Activated T-helper 2 cell treated with anti-CD3 and anti-CD28 coated beads, Interferon-gamma antibody, Interleukin-2, Interleukin-4, amounts not matched to agents 10 μg/mL and 5 μg/mL and 100 μg/mL, durations not matched to agents 14 hours and 24 hours and 36 hours (primary cell): ENCODE data around the gene FAM20B. TPM values are rescaled to one million over a fixed set of nuclear protein-coding genes. Genes with fewer than 3 reads are reported as not detected.

Source experiments
- DNase-seq: peaks from one replicate; pipeline ENCODE4 v3.0.0; 2021; ENCODE audit warnings: low spot score
- H3K27ac Mint-ChIP-seq: one replicate; pipeline ENCODE4 v1.8.0; 2021; ENCODE audit warnings: mixed read lengths
- H3K27me3 Mint-ChIP-seq: one replicate; pipeline ENCODE4 v1.8.0; 2021; ENCODE audit warnings: low read depth, mixed read lengths
- H3K36me3 Mint-ChIP-seq: one replicate; pipeline ENCODE4 v1.8.0; 2021; ENCODE audit warnings: low read depth, mixed read lengths
- H3K4me1 Mint-ChIP-seq: one replicate; pipeline ENCODE4 v1.8.0; 2021; ENCODE audit warnings: low read depth, mixed read lengths
- H3K4me3 Mint-ChIP-seq: one replicate; pipeline ENCODE4 v1.8.0; 2021; ENCODE audit warnings: low read depth, mild to moderate bottlenecking, moderate library complexity, mixed read lengths
- H3K9me3 Mint-ChIP-seq: one replicate; pipeline ENCODE4 v1.8.0; 2021; ENCODE audit warnings: mixed read lengths
- intact Hi-C: fragments of 100-400 bp; cut with micrococcal nuclease; formaldehyde crosslinking; loops from one replicate; pipeline ENCODE4 v1.15.1; 2023
- total RNA-seq: library from RNA; stranded (reverse); gene quantifications from 2 replicates; pipeline ENCODE4 v1.2.3, GENCODE V29; 2022

FAM20B gene
- total RNA-seq, 1 donor from 2014 or later = 38.1 TPM

DNA sequence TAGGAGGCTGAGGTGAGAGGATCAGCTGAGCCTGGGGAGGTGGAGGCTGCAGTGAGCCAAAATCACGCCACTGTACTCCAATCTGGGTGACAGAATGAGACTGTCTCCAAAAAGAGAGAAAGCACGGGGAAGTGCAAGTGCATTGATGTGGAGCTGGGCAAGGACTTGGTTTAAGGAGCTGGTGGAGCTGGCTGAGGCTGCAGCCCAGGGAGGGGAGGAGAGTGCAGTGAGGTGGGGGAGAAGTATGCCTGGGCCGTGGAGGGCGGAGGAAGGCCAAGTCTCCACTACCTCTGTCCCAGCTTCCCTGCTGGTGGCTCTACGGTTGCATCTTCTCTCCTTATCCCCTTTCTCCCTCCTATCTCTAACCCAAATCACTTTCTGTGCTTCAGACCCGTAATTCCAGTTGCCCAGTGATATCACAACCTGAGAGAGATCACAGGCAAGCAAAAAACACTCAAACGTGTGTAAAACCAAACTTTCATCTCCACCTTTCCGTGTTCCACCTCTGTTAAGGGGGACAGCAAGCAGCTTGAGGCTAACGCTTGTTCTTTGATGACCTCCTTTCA, 67.3 kb downstream of the FAM20B start:
- H3K4me3 Mint-ChIP-seq = no peak overlapping the region
- no peaks in the 10 kb centered on the region for H3K9me3 Mint-ChIP-seq
- H3K27ac Mint-ChIP-seq = no peak overlapping the region
- H3K4me1 Mint-ChIP-seq = no peaks in the 10 kb centered on the region
- peaks cover 53% of the 10 kb centered on the region for H3K36me3 Mint-ChIP-seq
- intact Hi-C loops = no loop called here
- H3K27me3 Mint-ChIP-seq = no peaks in the 10 kb centered on the region
- DNase-seq = no peak

DNA sequence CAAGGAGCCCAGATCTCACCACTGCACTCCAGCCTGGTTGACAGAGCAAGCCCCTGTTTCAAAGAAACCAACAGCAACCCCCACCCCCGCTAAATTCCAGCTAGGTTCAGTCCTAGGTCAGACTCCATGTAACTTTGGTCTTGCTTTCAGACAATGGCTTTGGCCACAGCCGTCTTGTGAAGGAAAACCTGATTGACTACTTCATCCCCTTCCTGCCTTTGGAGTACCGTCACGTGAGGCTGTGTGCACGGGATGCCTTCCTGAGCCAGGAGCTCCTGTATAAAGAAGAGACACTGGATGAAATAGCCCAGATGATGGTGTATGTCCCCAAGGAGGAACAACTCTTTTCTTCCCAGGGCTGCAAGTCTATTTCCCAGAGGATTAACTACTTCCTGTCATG, 69.1 kb downstream of the FAM20B start:
- H3K9me3 Mint-ChIP-seq = no peaks in the 10 kb centered on the region
- H3K36me3 Mint-ChIP-seq = peaks cover 42% of the 10 kb centered on the region
- no peaks in the 10 kb centered on the region for H3K4me1 Mint-ChIP-seq
- no peaks in the 10 kb centered on the region for H3K27me3 Mint-ChIP-seq
- intact Hi-C loops = no loop called here
- no peak for DNase-seq
- no peak overlapping the region for H3K4me3 Mint-ChIP-seq
- H3K27ac Mint-ChIP-seq = no peak overlapping the region

DNA sequence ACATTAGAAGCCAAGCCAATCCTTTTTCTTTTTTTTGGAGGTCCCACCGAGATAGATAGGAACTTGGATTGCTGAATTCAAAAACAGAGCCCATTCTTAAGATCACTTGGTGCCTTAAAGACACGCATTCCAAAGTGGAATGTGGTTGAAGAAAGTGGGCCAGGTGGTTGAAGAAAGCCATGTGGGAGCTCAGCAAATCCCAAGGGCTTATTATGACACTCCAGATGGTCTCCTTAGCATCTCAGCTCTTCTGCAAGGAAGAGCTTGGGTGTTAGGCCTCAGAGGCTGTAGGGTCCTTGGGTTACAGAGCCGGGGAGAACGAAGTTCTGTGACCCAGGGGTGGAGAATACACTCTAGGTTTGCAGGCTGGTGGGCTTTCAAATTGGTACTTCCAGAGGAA, 69.7 kb downstream of the FAM20B start:
- Mint-ChIP-seq H3K27ac (no peak overlapping the region), H3K9me3 (no peaks in the 10 kb centered on the region), H3K4me3 (no peak overlapping the region), H3K4me1 (no peaks in the 10 kb centered on the region), H3K36me3 (peaks cover 39% of the 10 kb centered on the region), H3K27me3 (no peaks in the 10 kb centered on the region)
- no peak for DNase-seq
- intact Hi-C loops = no loop called here

DNA sequence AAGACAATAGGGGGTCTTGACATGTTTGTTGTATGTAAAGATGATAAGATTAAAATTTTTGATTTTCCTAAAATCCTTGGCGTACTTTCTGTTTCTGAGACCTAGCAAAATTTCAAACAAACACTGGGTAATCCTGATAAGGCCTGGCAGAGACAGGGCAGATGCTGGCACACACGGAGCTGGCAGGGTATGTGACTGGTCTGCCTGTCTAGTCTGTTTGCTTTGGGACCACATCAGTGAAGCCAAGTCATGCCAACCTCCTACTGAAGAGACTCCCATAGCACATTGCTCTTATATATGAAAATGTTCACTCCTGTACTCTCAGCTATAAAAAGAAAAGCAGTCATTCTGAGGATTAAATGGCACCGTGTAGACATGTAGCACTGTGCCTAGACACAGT, 70.2 kb downstream of the FAM20B start:
- intact Hi-C loops = no loop called here
- no peaks in the 10 kb centered on the region for H3K4me1 Mint-ChIP-seq
- no peak overlapping the region for H3K4me3 Mint-ChIP-seq
- H3K27me3 Mint-ChIP-seq = no peaks in the 10 kb centered on the region
- DNase-seq = no peak
- peaks cover 37% of the 10 kb centered on the region for H3K36me3 Mint-ChIP-seq
- H3K27ac Mint-ChIP-seq = no peak overlapping the region
- no peaks in the 10 kb centered on the region for H3K9me3 Mint-ChIP-seq

DNA sequence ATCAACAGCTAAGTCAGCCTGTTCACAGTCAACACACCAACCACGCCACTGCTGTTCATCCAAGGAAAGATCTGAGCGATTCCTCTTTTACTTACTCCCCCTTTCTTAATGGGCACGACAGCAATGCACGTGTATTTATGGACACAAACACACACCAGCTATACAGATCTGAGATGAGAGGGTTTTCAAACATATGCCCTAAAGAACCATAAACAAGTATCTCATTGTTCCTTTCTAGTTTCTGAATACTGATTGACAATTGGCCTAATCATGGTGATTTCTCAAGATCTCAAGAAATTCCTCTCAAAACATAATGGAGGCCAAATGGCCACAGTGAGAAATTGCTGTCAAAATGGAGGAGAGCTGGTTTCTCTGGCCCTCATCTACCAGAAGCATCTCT, 74.2 kb downstream of the FAM20B start:
- H3K4me1 Mint-ChIP-seq = no peaks in the 10 kb centered on the region
- no peak overlapping the region for H3K27ac Mint-ChIP-seq
- H3K4me3 Mint-ChIP-seq = no peak overlapping the region
- no peak for DNase-seq
- no peaks in the 10 kb centered on the region for H3K9me3 Mint-ChIP-seq
- intact Hi-C loops = no loop called here
- no peaks in the 10 kb centered on the region for H3K27me3 Mint-ChIP-seq
- H3K36me3 Mint-ChIP-seq = peaks cover 14% of the 10 kb centered on the region

DNA sequence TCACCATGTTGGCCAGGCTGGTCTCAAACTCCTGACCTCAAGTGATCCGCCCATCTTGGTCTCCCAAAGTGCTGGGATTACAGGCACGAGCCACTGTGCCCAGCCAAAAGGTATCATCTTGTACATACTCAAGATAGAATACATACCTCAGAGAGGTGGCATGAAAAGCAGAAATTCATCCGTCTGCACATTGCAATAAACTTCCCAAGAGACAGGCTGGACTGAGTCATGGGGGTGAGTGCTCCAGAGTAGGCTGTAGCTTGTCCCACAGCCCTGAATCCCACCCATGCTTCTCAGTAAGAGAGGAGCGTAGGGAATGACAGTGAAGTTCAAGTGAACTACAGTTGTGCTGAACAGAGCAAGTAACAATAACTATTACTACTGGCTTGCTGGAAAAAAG, 75.9 kb downstream of the FAM20B start:
- no peaks in the 10 kb centered on the region for H3K9me3 Mint-ChIP-seq
- H3K27me3 Mint-ChIP-seq = no peaks in the 10 kb centered on the region
- no peak overlapping the region for H3K27ac Mint-ChIP-seq
- no peaks in the 10 kb centered on the region for H3K4me1 Mint-ChIP-seq
- intact Hi-C loops = no loop called here
- H3K36me3 Mint-ChIP-seq = peaks cover 5% of the 10 kb centered on the region
- no peak overlapping the region for H3K4me3 Mint-ChIP-seq
- DNase-seq = no peak

DNA sequence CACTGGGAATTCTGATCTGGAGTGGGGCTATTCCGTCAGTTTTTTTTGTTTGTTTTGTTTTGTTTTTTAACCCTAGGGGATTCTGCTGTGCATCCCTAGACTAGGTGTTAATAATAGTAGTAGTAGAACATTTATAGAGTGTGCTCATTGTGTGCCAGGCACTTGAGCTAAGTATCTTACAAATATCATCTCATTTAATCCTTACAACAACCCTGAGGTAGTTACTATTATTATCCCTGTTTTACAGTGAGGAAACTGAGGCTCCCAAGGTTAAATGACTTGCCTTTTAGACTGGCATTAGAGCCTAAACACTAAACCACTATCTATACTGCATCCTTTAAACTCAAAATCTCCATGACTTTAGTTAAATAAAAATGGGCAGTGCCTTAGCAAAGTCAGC, 78.3 kb downstream of the FAM20B start:
- H3K36me3 Mint-ChIP-seq = peaks cover 6% of the 10 kb centered on the region
- no peak overlapping the region for H3K27ac Mint-ChIP-seq
- intact Hi-C loops = no loop called here
- H3K9me3 Mint-ChIP-seq = no peaks in the 10 kb centered on the region
- no peak for DNase-seq
- no peaks in the 10 kb centered on the region for H3K27me3 Mint-ChIP-seq
- H3K4me1 Mint-ChIP-seq = no peaks in the 10 kb centered on the region
- no peak overlapping the region for H3K4me3 Mint-ChIP-seq

DNA sequence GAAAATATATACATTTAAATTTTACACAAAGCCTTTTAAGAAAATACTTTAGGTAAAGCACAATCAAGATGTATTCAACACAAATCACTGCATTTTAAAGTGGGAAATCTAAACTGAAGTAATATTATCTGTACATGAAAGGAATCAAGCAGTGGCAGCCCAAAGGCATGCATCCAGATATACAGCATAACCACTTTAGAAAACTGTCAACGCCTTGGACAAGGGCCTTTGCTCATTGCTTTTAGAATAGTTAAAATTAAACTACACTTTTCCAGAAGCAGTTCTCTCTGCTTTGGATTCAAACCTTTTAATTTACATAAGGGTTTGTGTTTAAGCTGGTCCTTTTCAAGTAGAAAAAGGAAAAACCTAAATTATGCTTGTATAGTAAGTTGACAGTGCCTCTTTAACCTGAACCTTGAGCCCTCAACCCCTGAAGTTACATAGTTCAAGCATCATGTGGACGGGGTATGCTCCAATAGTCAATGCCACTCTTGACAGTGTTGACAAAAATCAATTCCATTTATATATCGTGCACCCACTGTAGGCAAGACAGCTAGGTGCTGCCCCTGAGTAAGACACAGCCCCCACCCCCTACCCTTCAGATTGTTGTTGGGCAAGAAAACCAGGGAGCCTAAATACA, 79.0 kb downstream of the FAM20B start:
- no peak for DNase-seq
- H3K4me1 Mint-ChIP-seq = no peaks in the 10 kb centered on the region
- H3K27me3 Mint-ChIP-seq = no peaks in the 10 kb centered on the region
- no peaks in the 10 kb centered on the region for H3K9me3 Mint-ChIP-seq
- intact Hi-C loops = no loop called here
- peaks cover 10% of the 10 kb centered on the region for H3K36me3 Mint-ChIP-seq
- H3K27ac Mint-ChIP-seq = no peak overlapping the region
- no peak overlapping the region for H3K4me3 Mint-ChIP-seq

DNA sequence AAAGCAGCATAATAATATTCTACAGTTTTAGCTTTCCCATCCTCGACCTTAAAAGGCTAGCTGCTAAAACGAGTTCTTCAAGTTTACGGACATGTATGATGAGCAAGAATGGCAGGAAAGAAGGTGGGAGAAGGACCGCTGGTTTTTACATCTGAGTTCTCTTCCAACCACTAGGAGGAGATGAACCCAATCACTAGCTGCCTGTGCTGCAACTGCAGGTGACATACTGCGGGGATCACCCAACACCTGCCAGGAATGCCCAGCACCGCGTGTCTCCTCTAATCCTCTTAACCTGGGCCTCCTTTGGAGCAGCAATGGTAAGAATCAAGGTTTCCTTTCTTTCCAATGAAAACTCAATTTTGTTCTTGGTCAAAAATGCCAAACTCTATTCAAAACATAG, 79.7 kb downstream of the FAM20B start:
- no peak for DNase-seq
- H3K4me1 Mint-ChIP-seq = no peaks in the 10 kb centered on the region
- H3K36me3 Mint-ChIP-seq = peaks cover 10% of the 10 kb centered on the region
- no peaks in the 10 kb centered on the region for H3K27me3 Mint-ChIP-seq
- no peak overlapping the region for H3K4me3 Mint-ChIP-seq
- no peaks in the 10 kb centered on the region for H3K9me3 Mint-ChIP-seq
- no peak overlapping the region for H3K27ac Mint-ChIP-seq
- intact Hi-C loops = no loop called here

DNA sequence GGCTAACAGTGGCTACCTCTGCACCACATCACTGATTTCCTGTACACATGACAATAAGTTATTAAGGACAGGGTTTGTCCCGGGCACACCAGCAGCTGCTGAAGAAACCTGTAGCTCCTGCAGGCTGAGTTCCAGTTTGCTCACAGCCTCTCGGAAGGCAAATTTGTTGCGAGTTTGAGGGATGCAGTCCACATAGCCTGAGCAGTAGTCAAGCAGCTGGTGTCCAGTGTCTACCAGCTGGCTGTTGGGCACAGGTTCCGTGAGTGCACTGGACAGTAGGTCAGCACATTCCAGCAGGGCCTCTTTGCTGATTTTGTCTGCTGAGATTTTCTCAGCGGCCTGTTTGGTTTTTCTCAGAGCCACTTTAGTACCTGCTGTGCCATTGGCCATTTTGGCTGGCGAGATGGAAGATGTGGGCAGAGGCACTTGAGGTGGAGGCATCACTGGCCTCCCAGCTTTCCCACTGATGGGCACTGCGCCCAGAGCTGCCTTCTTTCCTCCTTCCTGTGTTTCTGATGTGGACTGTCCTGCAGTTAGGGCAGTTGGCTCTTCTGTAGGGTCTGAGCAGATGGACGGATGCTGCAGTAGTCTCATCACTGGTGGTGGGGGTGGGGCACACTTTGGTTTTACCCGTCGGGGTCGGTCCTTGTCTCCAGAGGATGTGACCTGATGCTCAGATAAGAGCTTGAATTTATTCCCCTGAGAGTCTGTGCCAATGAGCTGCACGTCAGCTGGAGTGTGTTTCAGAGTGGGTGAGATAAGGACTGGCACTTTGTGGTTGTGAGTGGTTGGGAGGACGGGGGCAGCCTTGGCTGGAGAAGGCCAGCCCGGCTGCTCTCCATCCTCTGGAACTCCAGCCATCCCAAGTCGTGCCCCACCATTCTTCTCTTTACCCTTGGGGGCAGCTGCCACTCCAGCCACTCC, 82.3 kb downstream of the FAM20B start:
- H3K27me3 Mint-ChIP-seq = no peaks in the 10 kb centered on the region
- DNase-seq = no peak
- no peaks in the 10 kb centered on the region for H3K9me3 Mint-ChIP-seq
- H3K4me3 Mint-ChIP-seq = no peak overlapping the region
- no peak overlapping the region for H3K27ac Mint-ChIP-seq
- H3K36me3 Mint-ChIP-seq = peaks cover 10% of the 10 kb centered on the region
- H3K4me1 Mint-ChIP-seq = no peaks in the 10 kb centered on the region
- intact Hi-C loops = no loop called here

DNA sequence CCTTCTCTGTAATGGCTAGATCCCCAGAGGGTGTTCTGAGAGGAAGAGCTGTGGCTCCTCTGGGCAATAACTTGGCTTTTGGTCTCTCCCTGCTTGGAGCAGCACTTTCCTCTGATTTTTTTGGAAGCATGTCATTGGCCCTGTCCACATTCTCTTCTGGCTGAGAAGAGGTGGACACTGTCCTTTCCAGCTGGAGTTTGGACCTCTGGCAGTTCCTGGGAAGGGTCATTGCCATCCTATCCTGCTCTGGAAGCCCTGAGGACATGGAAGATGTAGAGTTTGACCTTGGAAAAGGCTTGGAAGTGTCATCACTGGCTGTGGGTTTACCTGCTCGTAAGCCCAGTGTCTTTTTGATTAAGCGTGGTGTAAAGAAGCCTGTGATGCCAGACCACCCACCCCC, 83.0 kb downstream of the FAM20B start:
- H3K27ac Mint-ChIP-seq = no peak overlapping the region
- no peaks in the 10 kb centered on the region for H3K9me3 Mint-ChIP-seq
- no peaks in the 10 kb centered on the region for H3K27me3 Mint-ChIP-seq
- intact Hi-C loops = no loop called here
- H3K4me1 Mint-ChIP-seq = no peaks in the 10 kb centered on the region
- no peak overlapping the region for H3K4me3 Mint-ChIP-seq
- no peak for DNase-seq
- H3K36me3 Mint-ChIP-seq = peaks cover 10% of the 10 kb centered on the region

DNA sequence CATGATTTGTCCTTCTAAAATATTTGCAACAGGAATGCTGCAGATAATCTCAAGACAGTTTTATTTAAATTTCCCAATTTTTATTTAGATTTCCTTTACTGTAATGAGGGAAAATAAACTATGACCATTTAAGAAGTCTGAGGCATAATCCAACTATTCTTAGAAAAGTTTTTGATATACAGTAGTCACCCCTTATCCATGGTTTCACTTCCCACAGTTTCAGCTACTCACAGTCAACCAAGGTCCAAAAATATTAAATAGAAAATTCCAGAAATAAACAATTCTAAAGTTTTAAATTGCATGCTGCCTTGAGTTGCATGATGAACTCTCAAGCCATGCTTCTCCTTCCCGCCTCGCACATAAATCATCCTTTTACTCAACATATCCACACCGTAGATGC, 89.5 kb downstream of the FAM20B start:
- DNase-seq = no peak
- no peaks in the 10 kb centered on the region for H3K9me3 Mint-ChIP-seq
- intact Hi-C loops = no loop called here
- no peaks in the 10 kb centered on the region for H3K27me3 Mint-ChIP-seq
- H3K36me3 Mint-ChIP-seq = peaks cover 13% of the 10 kb centered on the region
- H3K4me1 Mint-ChIP-seq = no peaks in the 10 kb centered on the region
- no peak overlapping the region for H3K4me3 Mint-ChIP-seq
- no peak overlapping the region for H3K27ac Mint-ChIP-seq

DNA sequence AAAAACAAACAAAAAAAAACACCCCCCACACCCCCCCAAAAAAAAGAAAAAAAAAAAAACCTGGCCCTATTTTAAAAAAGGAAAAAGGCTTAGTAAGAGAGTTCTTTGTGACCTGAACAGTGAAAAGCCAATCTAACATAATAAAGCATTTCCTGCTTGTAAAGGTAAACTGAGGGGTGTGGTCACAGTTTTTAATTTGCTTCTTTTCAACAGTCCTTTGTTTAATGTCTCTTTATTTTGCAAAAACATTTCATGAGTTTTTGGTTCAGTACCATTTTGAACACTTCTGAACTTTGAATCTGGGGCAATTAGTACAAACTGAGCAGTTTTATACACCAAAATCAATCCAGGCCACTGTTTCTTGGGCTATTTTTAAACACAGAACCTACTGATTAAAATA, 93.8 kb downstream of the FAM20B start:
- H3K4me1 Mint-ChIP-seq = peaks cover 8% of the 10 kb centered on the region
- no peak overlapping the region for H3K4me3 Mint-ChIP-seq
- H3K36me3 Mint-ChIP-seq = peaks cover 13% of the 10 kb centered on the region
- H3K27me3 Mint-ChIP-seq = no peaks in the 10 kb centered on the region
- DNase-seq = no peak
- H3K9me3 Mint-ChIP-seq = no peaks in the 10 kb centered on the region
- intact Hi-C loops = no loop called here
- no peak overlapping the region for H3K27ac Mint-ChIP-seq
